GM12892 (cell line): ENCODE data around the gene POU3F1.

Source experiments
- POLR2A ChIP-seq: IDR thresholded peaks from 2 replicates; pipeline ENCODE4 v1.6.1; 2011; ENCODE audit warnings: low read depth, low read length, control low read depth
- TAF1 ChIP-seq: IDR thresholded peaks from 2 replicates; pipeline ENCODE4 v1.6.1; 2011; ENCODE audit warnings: low read depth, mild to moderate bottlenecking, control low read depth, low read length, borderline replicate concordance

DNA sequence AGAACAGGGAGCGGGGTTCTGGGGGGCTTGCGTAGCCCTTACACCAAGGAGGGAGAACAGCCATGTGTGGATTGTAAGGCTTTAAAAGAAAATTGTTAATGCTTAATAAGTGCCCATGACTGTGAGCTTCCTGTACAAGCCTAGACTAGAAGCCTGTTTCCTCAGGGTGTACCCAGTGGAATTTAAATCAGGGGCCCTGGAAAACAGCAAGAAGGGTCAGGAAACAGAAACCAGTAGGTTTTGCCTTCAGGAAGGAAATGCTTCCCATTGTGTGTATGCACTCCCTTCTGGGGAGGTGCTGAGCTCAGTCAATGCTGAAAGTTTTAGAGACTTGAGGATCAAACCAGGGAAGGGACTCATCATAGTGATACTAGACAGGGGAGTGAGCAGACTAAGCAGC is 21.4 kb downstream of the POU3F1 start:
- TF ChIP-seq TAF1 (no peak), POLR2A (no peak)
